ENCODE measurements around the gene KCNK6. TPM values are rescaled to one million over a fixed set of nuclear protein-coding genes. Genes with fewer than 3 reads are reported as not detected.
A peak's percentile ranks its signal among the peaks of the same experiment; 100 is the strongest.

Gene KCNK6
- total RNA-seq, 1 donor from 2014 or later = 6.9 TPM

GRCh38 chr19:38294090-38294489 lies 25.6 kb upstream of the KCNK6 start:
- no peak for DNase-seq (ENCODE audit: low read depth in 2 of 2)

- DNase-seq (ENCODE audit: low read depth in 2 of 2) = no peak
Observed at GRCh38 chr19:38298821-38299680, 20.6 kb upstream of the KCNK6 start.

- peak in 1 of 2 donors; percentile 29 for DNase-seq (ENCODE audit: low read depth in 2 of 2)
Observed at GRCh38 chr19:38303517-38304351, 15.9 kb upstream of the KCNK6 start, which contains the start of gene C19orf33. Gene C19orf33 (plus strand): TSS chr19:38304251. CDS start chr19:38304262, 11 bp downstream.

GRCh38 chr19:38304352-38304865 lies 15.2 kb upstream of the KCNK6 start:
- DNase-seq (ENCODE audit: low read depth in 2 of 2) = no peak

GRCh38 chr19:38304866-38305429 lies 14.7 kb upstream of the KCNK6 start:
- DNase-seq (ENCODE audit: low read depth in 2 of 2) = peak; percentile 45 to 89

- no peak for DNase-seq (ENCODE audit: low read depth in 2 of 2)
Observed at GRCh38 chr19:38306236-38306635, 13.4 kb upstream of the KCNK6 start.

- no peak for DNase-seq (ENCODE audit: low read depth in 2 of 2)
Observed at GRCh38 chr19:38307076-38307475, 12.6 kb upstream of the KCNK6 start.

GRCh38 chr19:38307597-38307996 lies 12.0 kb upstream of the KCNK6 start:
- DNase-seq (ENCODE audit: low read depth in 2 of 2) = no peak

GRCh38 chr19:38308006-38308766 lies 11.5 kb upstream of the KCNK6 start:
- no peak for DNase-seq (ENCODE audit: low read depth in 2 of 2)

GRCh38 chr19:38308926-38309614 lies 10.6 kb upstream of the KCNK6 start:
- no peak for DNase-seq (ENCODE audit: low read depth in 2 of 2)

GRCh38 chr19:38309615-38310278 lies 9.9 kb upstream of the KCNK6 start:
- DNase-seq (ENCODE audit: low read depth in 2 of 2) = no peak

- no peak for DNase-seq (ENCODE audit: low read depth in 2 of 2)
Observed at GRCh38 chr19:38310279-38310670, 9.4 kb upstream of the KCNK6 start.

- DNase-seq (ENCODE audit: low read depth in 2 of 2) = no peak
Observed at GRCh38 chr19:38310986-38311385, 8.7 kb upstream of the KCNK6 start.

GRCh38 chr19:38315657-38316476 lies 3.8 kb upstream of the KCNK6 start, which contains the start of gene YIF1B:
Gene YIF1B (minus strand): TSS chr19:38315947. CDS start chr19:38315917, 30 bp downstream.
- DNase-seq (ENCODE audit: low read depth in 2 of 2) = peak; percentile 91 to 98

- no peak for DNase-seq (ENCODE audit: low read depth in 2 of 2)
Observed at GRCh38 chr19:38316477-38317067, 3.1 kb upstream of the KCNK6 start.

- peak in 1 of 2 donors; percentile 28 for DNase-seq (ENCODE audit: low read depth in 2 of 2)
Observed at GRCh38 chr19:38317104-38317612, 2.5 kb upstream of the KCNK6 start.

- peak in 1 of 2 donors; percentile 23 for DNase-seq (ENCODE audit: low read depth in 2 of 2)
Observed at GRCh38 chr19:38318660-38319059, 985 bp upstream of the KCNK6 start.

- DNase-seq (ENCODE audit: low read depth in 2 of 2) = no peak
Observed at GRCh38 chr19:38320969-38321339, 1.3 kb downstream of the KCNK6 start.
